ENCODE data around the gene CDC14A. TPM values are rescaled to one million over a fixed set of nuclear protein-coding genes. Genes with fewer than 3 reads are reported as not detected.

The CDC14A gene
- total RNA-seq, 1 donor from 2014 or later = 6.3 TPM

DNA sequence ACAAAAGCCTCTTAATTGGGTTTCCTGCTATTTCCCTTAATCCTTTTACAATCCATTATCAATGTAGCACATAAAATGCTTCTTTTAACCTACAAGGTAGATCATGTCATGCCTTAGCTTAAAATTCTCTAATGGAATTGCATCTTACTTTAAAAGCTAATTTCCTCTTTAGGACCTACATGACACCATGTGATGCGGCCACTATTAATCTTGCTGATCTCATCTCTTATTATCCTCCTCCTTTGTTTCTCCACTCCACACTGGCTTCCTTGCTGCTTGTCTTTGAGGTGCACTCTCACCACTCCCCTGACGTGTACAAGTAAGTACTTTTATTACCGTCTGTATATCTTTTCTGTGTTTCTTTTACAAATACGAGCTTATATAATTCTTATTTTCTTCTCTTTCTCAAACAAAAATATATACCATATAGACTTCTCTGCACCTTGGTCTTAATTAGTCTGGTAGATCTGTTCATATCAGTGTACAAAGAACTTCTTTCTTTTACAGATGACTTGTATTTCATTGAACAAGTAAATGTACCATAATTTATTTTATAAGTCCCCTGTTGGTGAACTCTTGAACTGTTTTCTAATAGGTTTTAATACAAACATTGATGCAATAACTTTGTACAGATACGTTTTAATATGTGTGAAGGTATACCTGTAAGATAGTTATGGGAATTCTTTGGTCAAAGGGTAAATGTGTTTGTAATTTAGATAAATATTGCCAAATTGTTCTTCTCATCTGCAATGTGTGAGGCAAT lies 213.8 kb downstream of the CDC14A start:
- Histone ChIP-seq H3K9ac (ENCODE audit: low read length) (no peak overlapping the region), H2AFZ (ENCODE audit: low read depth, low read length) (no peak overlapping the region), H3K79me2 (ENCODE audit: insufficient read depth, low read length) (no peaks in the 10 kb centered on the region), H3K36me3 (ENCODE audit: insufficient read depth, low read length) (no peaks in the 10 kb centered on the region), H3K27ac (ENCODE audit: low read depth, low read length) (no peak overlapping the region), H3K4me1 (ENCODE audit: insufficient read depth, low read length) (no peaks in the 10 kb centered on the region), H3K4me2 (ENCODE audit: low read length) (no peak overlapping the region), H3K9me3 (ENCODE audit: insufficient read depth, low read depth, low read length) (no peaks in the 10 kb centered on the region), H4K20me1 (ENCODE audit: insufficient read depth, low read length) (no peaks in the 10 kb centered on the region), H3K27me3 (ENCODE audit: insufficient read depth, low read length) (no peaks in the 10 kb centered on the region), H3K4me3 (ENCODE audit: insufficient read depth, low read depth, low read length) (no peak overlapping the region)
- Mint-ChIP-seq H3K27me3 (ENCODE audit: low read depth, unreplicated experiment) (no peaks in the 10 kb centered on the region), H3K4me3 (ENCODE audit: unreplicated experiment) (no peak overlapping the region), H3K27ac (ENCODE audit: unreplicated experiment) (no peak overlapping the region), H3K4me1 (ENCODE audit: low read depth, unreplicated experiment) (no peaks in the 10 kb centered on the region), H3K36me3 (ENCODE audit: low read depth, unreplicated experiment) (no peaks in the 10 kb centered on the region), H3K9me3 (ENCODE audit: unreplicated experiment) (no peaks in the 10 kb centered on the region)
- FAIRE-seq (no peak), DNase-seq (ENCODE audit: low read depth) (no peak)
- no peak for TF ChIP-seq EZH2 (IDR thresholded peaks at IDR 0.05; ENCODE audit: insufficient read depth, low read length)
- TF ChIP-seq, protein P1, sequence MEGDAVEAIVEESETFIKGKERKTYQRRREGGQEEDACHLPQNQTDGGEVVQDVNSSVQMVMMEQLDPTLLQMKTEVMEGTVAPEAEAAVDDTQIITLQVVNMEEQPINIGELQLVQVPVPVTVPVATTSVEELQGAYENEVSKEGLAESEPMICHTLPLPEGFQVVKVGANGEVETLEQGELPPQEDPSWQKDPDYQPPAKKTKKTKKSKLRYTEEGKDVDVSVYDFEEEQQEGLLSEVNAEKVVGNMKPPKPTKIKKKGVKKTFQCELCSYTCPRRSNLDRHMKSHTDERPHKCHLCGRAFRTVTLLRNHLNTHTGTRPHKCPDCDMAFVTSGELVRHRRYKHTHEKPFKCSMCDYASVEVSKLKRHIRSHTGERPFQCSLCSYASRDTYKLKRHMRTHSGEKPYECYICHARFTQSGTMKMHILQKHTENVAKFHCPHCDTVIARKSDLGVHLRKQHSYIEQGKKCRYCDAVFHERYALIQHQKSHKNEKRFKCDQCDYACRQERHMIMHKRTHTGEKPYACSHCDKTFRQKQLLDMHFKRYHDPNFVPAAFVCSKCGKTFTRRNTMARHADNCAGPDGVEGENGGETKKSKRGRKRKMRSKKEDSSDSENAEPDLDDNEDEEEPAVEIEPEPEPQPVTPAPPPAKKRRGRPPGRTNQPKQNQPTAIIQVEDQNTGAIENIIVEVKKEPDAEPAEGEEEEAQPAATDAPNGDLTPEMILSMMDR (IDR thresholded peaks at IDR 0.05; ENCODE audit: insufficient read depth, low read depth, low read length) = no peak

DNA sequence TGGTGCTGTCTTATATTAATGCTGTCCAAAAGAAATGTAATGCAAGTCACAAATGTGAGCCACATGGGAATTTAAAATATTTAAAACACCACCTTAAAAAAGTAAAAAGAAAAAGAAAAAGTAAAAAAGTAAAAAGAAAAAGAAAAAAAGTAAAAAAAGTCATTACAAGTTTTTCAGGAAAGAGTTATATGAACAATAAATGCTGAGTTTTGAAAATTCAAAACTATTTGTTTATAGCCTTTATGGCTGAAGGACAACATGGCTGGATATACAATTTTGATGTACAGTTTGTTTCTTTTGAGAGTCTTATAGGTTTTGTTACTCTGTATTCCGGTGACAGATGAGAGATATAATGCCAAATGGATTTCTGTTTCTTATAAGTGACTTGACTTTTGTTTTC lies 214.8 kb downstream of the CDC14A start:
- no peak overlapping the region for H3K9ac ChIP-seq (ENCODE audit: low read length)
- H3K4me3 Mint-ChIP-seq (ENCODE audit: unreplicated experiment) = no peak overlapping the region
- FAIRE-seq = no peak

More for the DNA sequence above, 214.8 kb downstream of the CDC14A start:
- no peaks in the 10 kb centered on the region for H3K36me3 Mint-ChIP-seq (ENCODE audit: low read depth, unreplicated experiment)
- Histone ChIP-seq H3K27ac (ENCODE audit: low read depth, low read length) (no peak overlapping the region), H3K79me2 (ENCODE audit: insufficient read depth, low read length) (no peaks in the 10 kb centered on the region), H3K27me3 (ENCODE audit: insufficient read depth, low read length) (no peaks in the 10 kb centered on the region), H3K4me2 (ENCODE audit: low read length) (no peak overlapping the region), H2AFZ (ENCODE audit: low read depth, low read length) (no peak overlapping the region), H3K36me3 (ENCODE audit: insufficient read depth, low read length) (no peaks in the 10 kb centered on the region), H3K9me3 (ENCODE audit: insufficient read depth, low read depth, low read length) (no peaks in the 10 kb centered on the region), H4K20me1 (ENCODE audit: insufficient read depth, low read length) (no peaks in the 10 kb centered on the region), H3K4me3 (ENCODE audit: insufficient read depth, low read depth, low read length) (no peak overlapping the region), H3K4me1 (ENCODE audit: insufficient read depth, low read length) (no peaks in the 10 kb centered on the region)
- no peaks in the 10 kb centered on the region for H3K27me3 Mint-ChIP-seq (ENCODE audit: low read depth, unreplicated experiment)
- no peaks in the 10 kb centered on the region for H3K4me1 Mint-ChIP-seq (ENCODE audit: low read depth, unreplicated experiment)
- no peaks in the 10 kb centered on the region for H3K9me3 Mint-ChIP-seq (ENCODE audit: unreplicated experiment)
- no peak for TF ChIP-seq EZH2 (IDR thresholded peaks at IDR 0.05; ENCODE audit: insufficient read depth, low read length)
- TF ChIP-seq, protein P1 (IDR thresholded peaks at IDR 0.05; ENCODE audit: insufficient read depth, low read depth, low read length) = no peak
- no peak for DNase-seq (ENCODE audit: low read depth)
- H3K27ac Mint-ChIP-seq (ENCODE audit: unreplicated experiment) = no peak overlapping the region

Other genes with a start within 250 kb of the CDC14A start
- gene SASS6, start 219.6 kb upstream of the CDC14A start, total RNA-seq = 3.6 and 3.7 TPM in 2 replicates
- gene TRMT13, start 219.3 kb upstream of the CDC14A start, total RNA-seq = 9.6 and 11.7 TPM in 2 replicates
- gene LRRC39, start 174.2 kb upstream of the CDC14A start, total RNA-seq = 0.22 and 0.57 TPM in 2 replicates
- 14.2 and 14.7 TPM in 2 replicates for gene DBT, start 102.7 kb upstream of the CDC14A start, total RNA-seq
- gene RTCA, start 86.3 kb upstream of the CDC14A start, total RNA-seq = 73.9 and 78.0 TPM in 2 replicates
- gene GPR88, start 185.6 kb downstream of the CDC14A start, total RNA-seq = not detected in 2 replicates

All from astrocyte (in vitro differentiated cells and primary cell).